SK-N-MC (cell line): ENCODE results near the gene ANKMY1.
"Not testable (repeated sequence)": the region's sequence is repeated elsewhere in the genome, so short reads cannot be mapped to it uniquely, and the experiment has no call there.

ENCODE experiments used
- DNase-seq: peaks from one replicate; pipeline ENCODE4 v3.0.0-alpha.2; 2011; ENCODE audit warnings: low read depth, low spot score
- H3K27ac ChIP-seq: fragments of 200-600 bp; sonication (generic); 2 replicates; pipeline ENCODE4 v1.5.1; 2016; ENCODE audit warnings: mixed run types
- H3K36me3 ChIP-seq: fragments of 200-600 bp; sonication (generic); 2 replicates; pipeline ENCODE4 v1.6.1; 2017; ENCODE audit warnings: antibody characterized with exemption, low read length, mixed read lengths; ENCODE audit not compliant: insufficient read depth
- H3K4me3 ChIP-seq: fragments of 200-600 bp; sonication (generic); 2 replicates; pipeline ENCODE4 v1.5.1; 2016
- H3K9ac ChIP-seq: fragments of 200-600 bp; sonication (generic); 2 replicates; pipeline ENCODE4 v1.8.0; 2017; ENCODE audit warnings: mixed run types, mixed read lengths; ENCODE audit not compliant: insufficient read length
- H3K9me3 ChIP-seq: fragments of 200-600 bp; sonication (generic); 2 replicates; pipeline ENCODE4 v1.6.1; 2017; ENCODE audit warnings: low read depth, mild to moderate bottlenecking, antibody characterized with exemption, low read length, moderate library complexity, mixed read lengths
- EZH2 ChIP-seq: fragments of 200-600 bp; sonication (generic); IDR thresholded peaks from one replicate; pipeline ENCODE4 v1.6.1; 2017; ENCODE audit warnings: antibody characterized with exemption
- FOXP2 ChIP-seq: optimal IDR thresholded peaks from 2 replicates; pipeline ENCODE3; 2011; ENCODE audit warnings: mild to moderate bottlenecking, moderate library complexity; ENCODE audit not compliant: insufficient read depth; ENCODE audit errors: extremely low read length, control extremely low read depth
- POLR2AphosphoS5 ChIP-seq: IDR thresholded peaks from 2 replicates; pipeline ENCODE4 v1.6.1; 2012; ENCODE audit warnings: mild to moderate bottlenecking, low read depth, low read length, borderline replicate concordance

ANKMY1 gene

DNA sequence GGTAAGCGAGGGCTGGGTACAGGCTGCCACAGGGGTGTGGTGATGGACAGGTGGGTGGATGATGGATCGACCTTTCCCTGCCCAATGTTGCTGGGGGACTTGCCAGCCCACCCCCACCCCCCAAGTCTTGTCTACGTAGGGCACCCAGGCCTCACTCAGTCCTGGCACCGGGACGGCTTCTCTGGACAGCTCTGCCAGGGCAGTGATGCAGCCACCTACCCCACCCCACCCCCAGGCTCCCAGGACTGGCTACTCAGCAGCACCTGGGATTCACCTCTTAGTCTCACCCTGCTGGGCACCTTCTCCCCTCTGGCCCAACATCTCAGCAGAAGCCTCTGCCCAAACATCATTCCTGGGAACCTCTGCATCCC lies 55.7 kb downstream of the ANKMY1 start:
- Histone ChIP-seq H3K4me3 (no peak overlapping the region), H3K36me3 (no peaks in the 10 kb centered on the region), H3K27ac (no peak overlapping the region), H3K9ac (no peak overlapping the region), H3K9me3 (no peaks in the 10 kb centered on the region)
- TF ChIP-seq POLR2AphosphoS5 (no peak), FOXP2 (no peak), EZH2 (no peak)
- DNase-seq, result no peak

DNA sequence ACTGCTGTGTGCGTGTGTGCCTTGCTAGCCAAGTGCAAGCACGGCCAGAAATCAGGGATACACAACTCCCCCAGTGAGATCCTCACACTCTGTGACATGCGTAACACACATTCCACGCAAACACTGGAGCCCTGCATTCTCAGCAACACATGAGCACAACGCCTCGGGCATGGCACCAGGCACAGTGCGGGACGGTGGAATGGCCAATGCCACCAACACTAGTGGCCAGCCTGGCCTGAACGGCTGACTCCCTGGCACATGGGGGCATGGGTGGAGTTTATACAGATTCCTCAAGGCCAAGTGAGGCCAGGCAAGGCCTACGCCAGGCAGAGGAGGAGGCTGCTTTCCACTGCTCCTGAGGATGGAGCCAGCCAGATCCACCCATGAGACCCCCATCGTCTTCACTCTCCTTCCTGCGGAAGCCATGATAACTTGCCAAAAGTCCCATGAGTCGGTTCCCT lies 56.2 kb downstream of the ANKMY1 start:
- TF ChIP-seq EZH2, result no peak
- H3K4me3 ChIP-seq, result no peak overlapping the region
- H3K36me3 ChIP-seq, result no peaks in the 10 kb centered on the region
- H3K27ac ChIP-seq, result no peak overlapping the region
- no peak for DNase-seq
- no peak overlapping the region for H3K9ac ChIP-seq
- H3K9me3 ChIP-seq, result no peaks in the 10 kb centered on the region

DNA sequence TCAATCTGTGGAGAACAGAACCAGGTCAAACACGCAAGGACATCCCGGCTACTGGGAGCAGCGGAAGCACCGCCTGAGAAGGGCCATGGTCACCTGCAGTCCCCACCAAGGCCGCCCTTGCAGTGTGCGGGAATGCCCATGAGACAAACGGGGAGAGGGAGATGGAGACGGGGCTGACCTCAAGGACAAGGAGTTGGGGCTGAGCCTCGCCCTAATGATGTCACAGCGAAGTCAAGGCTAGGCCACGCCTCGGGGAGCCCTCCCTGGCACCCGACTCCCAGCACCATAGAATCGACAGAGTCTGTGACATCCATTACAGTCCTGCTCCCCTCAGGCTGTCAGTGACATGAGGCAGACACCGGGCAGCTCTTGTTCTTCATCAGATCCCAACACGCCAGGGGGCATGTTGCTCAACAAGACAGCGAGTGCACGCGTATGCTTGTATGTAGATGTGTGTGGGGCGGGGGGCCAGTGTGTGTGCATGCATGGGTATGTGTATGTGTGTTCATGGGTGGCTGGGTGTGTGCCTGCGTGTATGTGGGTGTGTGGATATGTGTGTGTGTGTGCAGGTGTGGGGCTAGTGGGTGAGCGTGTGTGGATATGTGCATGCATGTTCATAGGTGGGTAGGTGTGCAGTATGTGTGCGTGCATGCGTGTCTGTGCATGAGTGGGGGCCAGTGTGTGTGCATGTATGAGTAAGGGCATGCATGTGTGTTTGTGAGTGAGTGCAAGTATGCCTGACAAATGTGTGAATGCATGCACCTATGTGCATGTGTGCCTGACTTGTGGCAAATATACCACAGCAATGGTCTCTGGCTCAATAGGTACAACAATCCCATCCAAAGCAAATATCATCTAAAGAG lies 57.0 kb downstream of the ANKMY1 start:
- H3K27ac ChIP-seq, result no peak overlapping the region
- no peaks in the 10 kb centered on the region for H3K36me3 ChIP-seq
- no peak overlapping the region for H3K9ac ChIP-seq
- TF ChIP-seq EZH2, result no peak
- TF ChIP-seq POLR2AphosphoS5, result no peak
- no peak for TF ChIP-seq FOXP2
- H3K9me3 ChIP-seq, result no peaks in the 10 kb centered on the region
- no peak for DNase-seq
- no peak overlapping the region for H3K4me3 ChIP-seq

DNA sequence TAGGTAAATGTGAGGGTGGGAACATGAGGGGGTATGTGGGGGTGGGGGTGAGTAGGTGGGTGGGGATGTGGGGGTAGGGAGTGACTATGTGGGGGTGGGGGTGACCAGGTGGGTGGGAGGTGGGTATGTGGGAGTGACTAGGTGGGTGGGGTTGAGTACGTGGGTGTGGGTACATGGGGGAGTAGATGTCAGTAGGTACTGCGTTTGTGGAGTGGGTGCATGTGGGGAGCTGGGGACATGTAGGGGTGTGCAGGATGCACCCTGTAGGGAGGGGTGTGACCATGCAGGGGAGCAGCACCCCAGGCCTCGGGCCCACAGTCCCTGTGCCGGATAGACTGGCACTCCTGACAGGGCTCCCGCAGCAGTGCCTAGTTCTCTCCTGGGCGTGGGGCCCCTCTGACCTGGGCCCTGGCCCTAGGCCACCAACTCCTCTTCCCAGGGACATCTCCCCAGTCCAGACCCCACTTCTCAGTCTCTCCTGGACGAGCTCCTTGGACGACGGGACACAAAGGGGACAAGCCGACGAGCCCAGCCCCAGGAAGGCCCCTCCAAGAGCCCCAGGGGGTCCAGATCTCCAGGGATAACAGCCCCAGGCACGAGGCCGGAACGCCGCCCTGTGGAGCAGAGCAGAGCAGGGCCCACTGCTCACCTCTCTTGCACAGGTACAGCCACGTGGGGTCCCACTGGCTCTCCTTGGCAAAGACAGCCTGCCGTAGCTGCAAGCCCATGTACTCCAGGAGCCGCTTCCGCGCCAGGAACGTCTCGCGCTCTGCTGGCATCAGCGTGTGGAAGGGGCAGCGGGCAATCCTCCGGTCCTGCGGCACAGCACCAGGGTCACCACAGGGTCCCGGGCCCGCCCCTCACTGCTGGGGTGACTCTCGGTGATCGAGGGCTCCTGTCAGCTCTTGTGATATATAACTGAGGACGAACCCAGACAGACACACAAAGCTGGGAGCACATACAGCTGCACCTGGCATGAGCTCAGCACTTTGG lies 58.2 kb downstream of the ANKMY1 start:
- Histone ChIP-seq H3K36me3 (no peaks in the 10 kb centered on the region), H3K27ac (no peak overlapping the region), H3K9me3 (no peaks in the 10 kb centered on the region), H3K9ac (no peak overlapping the region), H3K4me3 (no peak overlapping the region)
- DNase-seq, result no peak
- TF ChIP-seq FOXP2 (no peak), EZH2 (no peak), POLR2AphosphoS5 (no peak)

DNA sequence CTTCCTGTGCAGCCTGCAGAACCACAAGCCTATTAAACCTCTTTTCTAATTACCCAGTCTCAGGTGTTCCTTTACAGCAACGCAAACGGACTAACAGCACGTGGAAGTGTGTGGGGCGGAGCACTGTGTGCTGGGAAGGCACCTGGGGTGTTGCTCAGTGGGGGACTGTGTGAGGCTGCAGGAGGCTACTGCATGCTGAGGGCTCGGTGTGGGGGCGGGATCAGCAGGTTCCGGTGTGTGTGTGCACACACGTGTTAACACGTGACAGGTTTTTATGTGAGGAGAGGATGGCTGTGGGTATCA lies 58.9 kb downstream of the ANKMY1 start:
- no peak overlapping the region for H3K4me3 ChIP-seq
- no peaks in the 10 kb centered on the region for H3K36me3 ChIP-seq
- H3K9ac ChIP-seq, result no peak overlapping the region
- no peak for DNase-seq
- TF ChIP-seq POLR2AphosphoS5 (no peak), FOXP2 (no peak), EZH2 (no peak)
- H3K27ac ChIP-seq, result no peak overlapping the region
- no peaks in the 10 kb centered on the region for H3K9me3 ChIP-seq

DNA sequence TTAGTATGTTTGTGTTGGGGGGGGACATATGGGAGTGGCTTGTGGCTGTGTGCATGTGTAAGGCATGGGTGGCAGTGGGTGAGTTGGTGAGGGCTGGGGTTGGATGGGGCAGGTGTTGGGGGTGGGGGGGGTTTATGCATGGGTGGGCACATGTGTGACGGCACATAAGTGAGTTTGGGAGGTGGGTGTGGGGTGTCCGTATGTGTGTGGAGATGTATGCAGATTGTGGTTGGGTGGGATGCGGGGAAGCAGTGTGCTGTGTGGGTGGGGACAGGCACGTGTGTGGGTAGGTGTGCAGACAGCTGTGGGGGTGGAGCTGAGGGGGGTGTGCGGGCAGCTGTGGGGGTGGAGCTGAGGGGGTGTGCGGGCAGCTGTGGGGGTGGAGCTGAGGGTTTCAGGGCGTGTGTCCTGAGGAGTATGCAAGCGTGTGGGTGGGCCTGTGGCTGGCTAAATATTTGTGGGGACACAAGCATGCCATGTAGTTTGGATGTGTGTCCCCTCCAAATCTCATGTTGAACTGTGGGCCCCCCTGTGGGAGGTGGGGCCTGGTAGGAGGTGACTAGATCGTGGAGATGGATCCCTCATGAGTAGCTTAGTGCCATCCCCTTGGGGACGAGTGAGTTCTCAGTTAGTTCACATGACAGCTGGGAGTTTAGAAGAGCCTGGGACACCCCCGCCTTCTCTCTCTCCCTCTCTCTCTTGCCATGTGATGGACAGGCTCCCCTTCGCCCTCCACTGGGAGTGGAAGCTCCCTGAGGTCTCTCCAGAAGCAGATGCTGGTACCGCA lies 59.4 kb downstream of the ANKMY1 start:
- Histone ChIP-seq H3K4me3 (no peak overlapping the region), H3K9me3 (no peaks in the 10 kb centered on the region), H3K27ac (no peak overlapping the region), H3K36me3 (no peaks in the 10 kb centered on the region), H3K9ac (no peak overlapping the region)
- no peak for TF ChIP-seq FOXP2
- no peak for TF ChIP-seq POLR2AphosphoS5
- TF ChIP-seq EZH2, result no peak
- no peak for DNase-seq

DNA sequence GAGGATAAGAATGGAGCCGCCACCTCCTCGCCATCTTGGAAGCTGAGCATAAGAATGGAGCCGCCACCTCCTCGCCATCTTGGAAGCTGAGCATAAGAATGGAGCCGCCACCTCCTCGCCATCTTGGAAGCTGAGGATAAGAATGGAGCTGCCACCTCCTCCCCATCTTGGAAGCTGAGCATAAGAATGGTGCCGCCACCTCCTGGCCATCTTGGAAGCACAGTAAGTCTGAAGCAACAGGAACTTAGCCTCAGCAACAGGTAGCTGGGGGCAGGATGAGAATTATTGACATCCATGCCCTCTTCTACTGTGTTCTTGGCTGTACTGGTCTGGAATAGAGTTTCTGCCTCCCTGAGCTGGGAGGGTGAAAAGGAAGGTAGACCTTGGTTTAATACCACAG lies 60.7 kb downstream of the ANKMY1 start:
- not testable (repeated sequence) for H3K9ac ChIP-seq, H3K4me3 ChIP-seq, H3K36me3 ChIP-seq, DNase-seq, H3K27ac ChIP-seq, H3K9me3 ChIP-seq

DNA sequence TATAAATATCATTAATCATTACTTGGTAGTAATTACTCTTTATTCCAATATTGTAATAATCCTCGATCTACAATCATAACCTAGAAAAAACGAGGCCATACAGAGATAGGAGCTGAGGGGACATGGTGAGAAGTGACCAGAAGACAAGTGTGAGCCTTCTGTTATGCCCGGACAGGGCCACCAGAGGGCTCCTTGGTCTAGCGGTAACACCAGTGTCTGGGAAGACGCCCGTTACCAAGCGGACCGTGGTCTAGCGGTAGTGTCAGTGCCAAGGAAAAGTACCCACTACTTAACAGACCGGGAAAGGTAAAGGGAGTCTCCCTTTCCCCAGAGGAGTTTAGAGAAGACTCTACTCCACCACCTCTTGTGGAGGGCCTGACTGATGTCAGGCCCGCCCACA lies 62.8 kb downstream of the ANKMY1 start:
- not testable (repeated sequence) for H3K9me3 ChIP-seq, H3K9ac ChIP-seq, DNase-seq, H3K36me3 ChIP-seq, H3K27ac ChIP-seq, H3K4me3 ChIP-seq
